IPS DF 6.9 (cell line): ENCODE data around the gene POLR1C.

Experiments
- DNase-seq: peaks from one replicate; pipeline ENCODE4 v3.0.0-alpha.2; 2013; ENCODE audit warnings: low read depth, low spot score
- H3K27ac ChIP-seq: one replicate; pipeline ENCODE4 v1.5.1; 2013; ENCODE audit warnings: low read length, control low read depth
- H3K27me3 ChIP-seq: 2 replicates; pipeline ENCODE4 v1.6.1; 2013; ENCODE audit warnings: mild to moderate bottlenecking, low read length; ENCODE audit not compliant: control insufficient read depth, insufficient read depth
- H3K36me3 ChIP-seq: 2 replicates; pipeline ENCODE4 v1.6.1; 2013; ENCODE audit warnings: low read length; ENCODE audit not compliant: control insufficient read depth, insufficient read depth
- H3K4me1 ChIP-seq: 2 replicates; pipeline ENCODE4 v1.6.1; 2013; ENCODE audit warnings: low read length; ENCODE audit not compliant: control insufficient read depth, insufficient read depth
- H3K4me3 ChIP-seq: 2 replicates; pipeline ENCODE4 v1.5.1; 2013; ENCODE audit warnings: mild to moderate bottlenecking, low read length
- H3K9me3 ChIP-seq: 2 replicates; pipeline ENCODE4 v1.6.1; 2013; ENCODE audit warnings: low read length, inconsistent platforms; ENCODE audit not compliant: control insufficient read depth, insufficient read depth
- WGBS: extraction: QIAGEN DNeasy Blood & Tissue Kit; methylation state at CpG from one replicate; pipeline ENCODE4 v1.1.7; 2013; ENCODE audit warnings: mixed read lengths, missing lambda C conversion rate; ENCODE audit not compliant: insufficient read length, insufficient coverage; 5-methylcytosine and 5-hydroxymethylcytosine counted together

Gene POLR1C

DNA sequence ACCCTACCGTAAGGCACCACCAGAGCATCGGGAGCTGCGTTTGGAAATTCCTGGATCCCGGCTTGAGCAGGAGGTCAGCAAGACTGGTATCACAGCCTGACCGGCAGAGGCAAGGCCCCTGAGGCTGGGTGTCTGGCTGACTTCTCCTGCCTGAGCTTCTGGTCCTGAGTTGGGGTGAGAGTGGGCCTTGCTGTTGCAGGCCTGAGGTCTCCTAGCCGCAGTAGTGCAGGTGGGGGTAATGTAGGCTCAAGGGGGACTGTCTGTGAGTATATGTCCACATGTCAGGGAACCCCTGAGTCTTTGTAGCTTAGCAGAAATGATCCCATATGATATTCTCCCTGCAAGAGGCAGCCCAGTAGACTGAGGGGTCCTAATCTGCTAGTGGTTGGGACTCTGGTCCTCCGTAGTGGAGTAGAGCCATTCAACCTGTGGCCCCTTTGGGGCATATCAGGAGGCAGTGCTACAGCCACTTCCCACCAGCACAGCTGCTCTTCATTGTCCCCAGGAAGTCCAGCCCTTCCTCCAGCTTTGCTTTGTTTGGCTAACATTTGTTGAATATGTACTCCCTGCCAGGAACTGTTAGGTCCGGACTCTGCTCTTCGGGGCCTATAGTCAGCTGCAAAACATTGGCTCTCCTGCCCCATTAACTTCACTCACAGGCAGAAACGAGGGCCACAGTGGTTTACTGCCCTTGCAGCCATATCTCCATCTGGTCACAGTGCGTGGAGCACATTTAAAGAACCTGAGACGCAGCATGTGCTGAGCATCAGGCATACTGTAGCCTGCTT, 17.7 kb upstream of the POLR1C start:
- WGBS: no CpG with 5 or more reads among the region's 12 CpGs
- no peak overlapping the region for H3K4me3 ChIP-seq
- peaks cover 31% of the 10 kb centered on the region for H3K36me3 ChIP-seq
- no peaks in the 10 kb centered on the region for H3K9me3 ChIP-seq
- H3K27ac ChIP-seq: no peak overlapping the region
- no peaks in the 10 kb centered on the region for H3K27me3 ChIP-seq
- DNase-seq: no peak
- peaks cover 10% of the 10 kb centered on the region for H3K4me1 ChIP-seq

DNA sequence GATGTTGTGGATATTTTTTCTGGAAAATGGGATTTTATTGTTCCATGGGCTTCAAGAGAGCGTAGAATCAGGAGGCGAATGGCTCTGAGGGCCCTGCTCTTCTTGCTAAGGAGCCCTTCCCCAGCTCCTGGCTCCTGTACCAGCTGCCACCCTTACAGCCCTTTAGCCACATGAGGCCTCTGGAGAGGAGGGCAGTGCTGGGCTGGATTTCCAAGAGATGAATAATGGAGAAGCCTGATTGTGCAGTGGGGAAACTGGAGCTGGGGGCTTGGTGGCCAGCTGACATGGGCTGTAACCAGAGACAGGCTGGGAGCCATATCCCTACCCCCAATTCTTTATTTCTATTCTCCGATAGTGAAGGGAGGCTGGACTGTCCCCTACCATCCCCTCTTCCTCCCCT, 16.0 kb upstream of the POLR1C start:
- DNase-seq: no peak

DNA sequence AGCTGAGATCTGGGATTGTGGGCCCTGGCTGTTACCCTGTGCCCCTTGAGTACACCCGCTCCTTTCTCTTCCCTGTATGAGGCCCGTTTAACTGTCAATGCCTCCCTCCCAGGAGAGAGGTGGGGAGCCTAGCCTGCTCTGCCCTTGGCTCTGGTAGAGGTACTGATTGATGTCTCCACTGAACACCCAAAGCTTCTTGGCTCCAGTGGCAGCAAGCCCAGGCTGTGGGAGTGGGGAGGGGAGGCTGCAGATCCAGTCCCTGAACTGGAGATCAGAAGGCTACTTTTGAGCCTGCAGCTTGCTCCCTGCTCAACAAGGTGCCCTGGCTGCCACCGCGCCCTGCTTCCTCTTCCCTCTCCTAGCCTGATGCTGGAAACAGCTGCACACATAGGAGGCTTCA, 14.2 kb upstream of the POLR1C start:
- H3K27ac ChIP-seq: no peak overlapping the region
- no peaks in the 10 kb centered on the region for H3K9me3 ChIP-seq
- no peaks in the 10 kb centered on the region for H3K27me3 ChIP-seq
- no peaks in the 10 kb centered on the region for H3K4me1 ChIP-seq
- no peak for DNase-seq
- WGBS: no CpG with 5 or more reads among the region's 4 CpGs
- H3K36me3 ChIP-seq: peaks cover 43% of the 10 kb centered on the region
- H3K4me3 ChIP-seq: no peak overlapping the region

More for the DNA sequence above, 16.0 kb upstream of the POLR1C start:
- Histone ChIP-seq H3K27me3 (no peaks in the 10 kb centered on the region), H3K27ac (no peak overlapping the region), H3K36me3 (peaks cover 43% of the 10 kb centered on the region), H3K4me3 (no peak overlapping the region), H3K4me1 (peaks cover 5% of the 10 kb centered on the region), H3K9me3 (no peaks in the 10 kb centered on the region)
- no CpG with 5 or more reads among the region's 3 CpGs for WGBS

DNA sequence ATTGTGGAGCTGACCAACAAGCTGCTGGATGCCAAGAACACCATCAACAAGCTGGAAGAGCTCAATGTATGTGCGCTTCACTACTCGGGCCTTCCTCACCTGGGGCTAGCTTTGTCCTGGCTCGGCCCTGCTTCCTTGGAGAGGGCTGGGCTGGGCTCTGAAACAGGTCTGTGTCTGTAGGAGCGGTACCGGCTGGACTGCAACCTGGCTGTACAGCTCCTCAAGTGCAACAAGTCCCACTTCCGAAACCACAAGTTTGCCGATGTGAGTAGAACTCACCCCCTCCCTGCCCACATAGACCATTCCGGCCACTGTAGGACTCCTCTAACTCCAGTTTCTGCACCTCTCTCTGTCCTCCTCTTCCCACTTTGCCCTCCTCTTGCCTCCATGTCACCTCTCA, 13.4 kb upstream of the POLR1C start:
- WGBS: no CpG with 5 or more reads among the region's 8 CpGs

DNA sequence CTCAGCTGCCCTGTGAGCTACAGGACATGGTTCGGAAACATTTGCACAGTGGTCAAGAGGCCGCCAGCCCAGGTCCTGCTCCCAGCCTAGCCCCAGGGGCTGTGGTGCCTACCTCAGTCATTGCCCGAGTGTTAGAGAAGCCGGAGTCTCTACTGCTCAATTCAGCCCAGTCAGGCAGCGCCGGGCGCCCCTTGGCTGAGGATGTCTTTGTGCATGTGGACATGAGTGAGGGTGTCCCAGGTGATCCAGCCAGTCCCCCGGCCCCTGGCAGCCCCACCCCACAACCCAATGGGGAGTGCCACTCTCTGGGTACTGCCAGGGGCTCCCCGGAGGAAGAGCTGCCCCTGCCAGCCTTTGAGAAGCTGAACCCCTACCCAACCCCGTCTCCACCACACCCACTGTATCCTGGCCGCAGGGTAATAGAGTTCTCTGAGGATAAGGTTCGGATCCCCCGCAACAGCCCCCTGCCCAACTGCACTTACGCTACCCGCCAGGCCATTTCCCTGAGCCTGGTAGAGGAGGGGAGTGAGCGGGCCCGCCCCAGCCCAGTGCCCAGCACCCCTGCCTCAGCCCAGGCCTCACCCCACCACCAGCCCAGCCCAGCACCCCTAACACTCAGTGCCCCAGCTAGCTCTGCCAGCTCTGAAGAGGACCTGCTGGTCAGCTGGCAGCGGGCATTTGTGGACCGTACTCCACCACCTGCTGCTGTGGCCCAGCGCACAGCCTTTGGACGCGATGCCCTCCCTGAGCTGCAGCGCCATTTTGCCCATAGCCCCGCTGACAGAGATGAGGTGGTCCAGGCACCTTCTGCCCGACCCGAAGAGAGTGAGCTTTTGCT, 11.9 kb upstream of the POLR1C start:
- Histone ChIP-seq H3K4me1 (peaks cover 6% of the 10 kb centered on the region; the same call in 1 of the 2 replicates), H3K27me3 (peaks cover 8% of the 10 kb centered on the region; the same call in 1 of the 2 replicates), H3K4me3 (no peak overlapping the region), H3K9me3 (no peaks in the 10 kb centered on the region), H3K36me3 (peaks cover 33% of the 10 kb centered on the region), H3K27ac (no peak overlapping the region)
- no peak for DNase-seq
- no CpG with 5 or more reads among the region's 26 CpGs for WGBS

More for the DNA sequence above, 13.4 kb upstream of the POLR1C start:
- no peaks in the 10 kb centered on the region for H3K9me3 ChIP-seq
- DNase-seq: no peak
- H3K4me3 ChIP-seq: no peak overlapping the region
- H3K36me3 ChIP-seq: peaks cover 43% of the 10 kb centered on the region
- H3K27ac ChIP-seq: no peak overlapping the region
- H3K27me3 ChIP-seq: no peaks in the 10 kb centered on the region
- H3K4me1 ChIP-seq: no peaks in the 10 kb centered on the region

DNA sequence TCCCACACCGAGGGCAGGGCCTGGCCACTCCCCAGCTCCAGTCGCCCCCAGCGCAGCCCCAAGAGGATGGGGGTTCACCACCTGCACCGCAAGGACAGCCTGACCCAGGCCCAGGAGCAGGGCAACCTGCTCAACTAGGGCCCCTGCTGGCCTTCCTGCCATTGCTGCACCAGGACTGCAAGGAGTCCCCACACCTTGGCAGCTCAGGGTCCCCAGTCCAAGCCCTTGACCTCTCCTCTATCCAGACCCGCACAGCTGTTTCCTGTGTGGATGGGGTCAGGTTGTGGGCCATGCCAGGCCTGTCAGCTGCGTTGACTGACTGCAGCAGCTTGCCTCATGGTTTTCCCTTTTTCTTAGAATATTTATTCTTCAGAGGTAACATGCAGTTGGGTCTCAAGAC, 11.2 kb upstream of the POLR1C start:
- H3K36me3 ChIP-seq: peaks cover 28% of the 10 kb centered on the region
- no CpG with 5 or more reads among the region's 6 CpGs for WGBS
- H3K4me1 ChIP-seq: peaks cover 7% of the 10 kb centered on the region; the same call in 1 of the 2 replicates
- DNase-seq: no peak
- no peaks in the 10 kb centered on the region for H3K9me3 ChIP-seq
- H3K4me3 ChIP-seq: no peak overlapping the region
- H3K27me3 ChIP-seq: peaks cover 8% of the 10 kb centered on the region; the same call in 1 of the 2 replicates
- no peak overlapping the region for H3K27ac ChIP-seq

DNA sequence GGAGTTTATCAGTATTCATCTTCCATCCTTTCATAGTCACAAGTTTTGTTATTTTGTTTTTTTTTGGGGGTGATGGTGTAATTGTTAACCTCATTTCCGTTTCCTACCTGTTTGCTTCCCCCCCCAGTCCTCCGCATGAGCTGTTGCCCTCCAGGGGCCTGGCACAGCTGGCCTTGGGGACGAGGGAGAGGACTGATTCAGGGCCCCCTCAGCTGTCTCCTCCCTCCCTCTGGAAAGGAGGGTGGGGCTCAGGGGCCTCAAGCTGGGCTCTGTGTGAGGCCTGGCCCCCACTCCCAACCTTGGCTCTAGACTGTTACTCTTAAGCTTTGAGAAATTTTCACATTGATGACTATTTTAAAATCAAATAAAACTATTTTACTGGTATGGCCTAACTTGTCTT, 10.7 kb upstream of the POLR1C start:
- no peak for DNase-seq
- Histone ChIP-seq H3K4me3 (no peak overlapping the region), H3K4me1 (peaks cover 9% of the 10 kb centered on the region; the same call in 1 of the 2 replicates), H3K27ac (no peak overlapping the region), H3K27me3 (peaks cover 8% of the 10 kb centered on the region; the same call in 1 of the 2 replicates), H3K9me3 (no peaks in the 10 kb centered on the region), H3K36me3 (peaks cover 28% of the 10 kb centered on the region)
- WGBS: no CpG with 5 or more reads among the region's 3 CpGs

DNA sequence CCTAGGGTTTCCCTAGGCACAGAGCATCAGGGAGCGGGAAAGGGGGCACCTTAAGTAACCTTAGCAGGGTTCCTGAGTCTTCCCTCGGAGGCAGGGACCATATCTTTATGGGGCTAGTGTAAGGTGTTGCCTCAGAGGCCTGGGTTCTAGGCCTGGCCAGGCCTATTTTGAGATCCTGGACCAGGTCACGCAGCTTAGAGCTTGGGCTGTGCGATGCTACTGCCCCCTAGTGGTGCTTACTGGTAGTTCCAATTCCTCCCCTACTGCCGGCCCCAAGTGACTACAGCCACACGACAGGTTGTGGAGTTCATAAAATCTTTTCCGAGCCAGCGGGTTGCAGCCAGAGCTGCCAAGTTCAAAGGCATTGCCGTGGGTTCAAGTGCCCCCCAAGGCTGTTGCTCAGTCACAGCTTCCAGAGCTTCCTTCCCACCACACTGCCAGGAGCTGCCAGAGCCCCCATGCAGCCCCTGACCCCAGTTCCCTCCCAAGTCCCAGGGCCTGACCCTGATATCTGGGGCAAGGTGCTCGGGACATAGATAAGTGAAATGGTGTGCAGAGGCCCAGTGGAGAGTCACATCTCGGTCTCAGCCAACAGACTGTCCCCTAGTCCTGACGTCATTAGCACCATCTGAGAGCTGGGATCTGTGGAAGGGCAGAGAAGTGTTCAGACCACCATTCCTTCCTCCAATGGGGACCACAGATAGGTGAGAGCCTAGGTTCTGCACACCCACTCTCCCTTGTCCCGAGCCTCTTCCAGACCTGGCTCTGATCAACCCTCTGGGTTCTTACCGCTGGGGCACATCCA, 10.0 kb upstream of the POLR1C start:
- DNase-seq: peak; percentile 84
- no CpG with 5 or more reads among the region's 14 CpGs for WGBS
- Histone ChIP-seq H3K27me3 (peaks cover 8% of the 10 kb centered on the region; the same call in 1 of the 2 replicates), H3K36me3 (peaks cover 33% of the 10 kb centered on the region), H3K4me1 (peaks cover 9% of the 10 kb centered on the region; the same call in 1 of the 2 replicates), H3K27ac (no peak overlapping the region), H3K4me3 (no peak overlapping the region), H3K9me3 (no peaks in the 10 kb centered on the region)

DNA sequence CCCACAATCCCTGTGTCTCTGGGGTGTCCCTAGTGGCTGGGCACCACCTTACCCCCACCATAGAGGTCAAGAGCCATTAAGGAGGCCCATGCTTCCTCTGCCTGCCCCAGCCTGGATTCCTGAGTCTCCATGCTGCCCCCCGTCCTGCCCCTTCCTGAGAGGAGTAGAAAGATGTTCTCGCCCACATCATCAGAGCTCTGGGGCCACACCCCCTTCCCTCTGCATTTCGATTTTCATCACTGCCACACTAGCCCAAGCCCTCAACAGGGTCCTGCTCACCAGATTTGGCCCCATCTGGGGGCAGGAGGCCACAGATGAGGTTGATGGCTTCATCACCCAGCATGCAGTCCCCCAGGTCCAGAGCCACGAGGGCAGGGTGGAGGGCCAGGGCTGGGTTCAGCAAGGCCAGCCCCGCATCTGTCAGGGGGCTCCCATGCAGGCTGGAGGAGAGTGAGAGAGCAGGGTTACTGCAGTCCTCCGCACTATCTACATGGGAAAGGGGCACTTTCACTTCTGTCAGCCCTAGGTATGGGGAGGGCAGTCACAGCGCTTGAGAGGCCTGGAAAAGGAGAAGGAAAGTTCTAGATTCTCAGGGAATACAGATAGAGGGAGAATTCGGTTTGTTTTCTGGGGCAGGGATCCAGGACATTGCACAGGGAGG, 8.3 kb upstream of the POLR1C start:
- no peak overlapping the region for H3K4me3 ChIP-seq
- H3K27me3 ChIP-seq: peaks cover 8% of the 10 kb centered on the region; the same call in 1 of the 2 replicates
- no peak overlapping the region for H3K27ac ChIP-seq
- peaks cover 34% of the 10 kb centered on the region for H3K36me3 ChIP-seq
- peaks cover 9% of the 10 kb centered on the region; the same call in 1 of the 2 replicates for H3K4me1 ChIP-seq
- no peak for DNase-seq
- H3K9me3 ChIP-seq: no peaks in the 10 kb centered on the region
- no CpG with 5 or more reads among the region's 8 CpGs for WGBS
